ENCODE results near the gene CNOT6.

The CNOT6 gene

GRCh38 chr5:180603076-180603594, 109.0 kb downstream of the CNOT6 start:
- no peaks in the 10 kb centered on the region for H3K9me3 Mint-ChIP-seq
- no peak overlapping the region for H3K4me3 Mint-ChIP-seq
- H3K36me3 Mint-ChIP-seq (ENCODE audit: low read depth), result no peaks in the 10 kb centered on the region
- no peaks in the 10 kb centered on the region for H3K4me1 Mint-ChIP-seq (ENCODE audit: low read depth)
- no peak overlapping the region for H3K27ac Mint-ChIP-seq
- H3K27me3 Mint-ChIP-seq, result no peaks in the 10 kb centered on the region

- H3K27ac Mint-ChIP-seq, result no peak overlapping the region
Measured at GRCh38 chr5:180604271-180604670, 110.1 kb downstream of the CNOT6 start.

GRCh38 chr5:180605554-180606214, 111.5 kb downstream of the CNOT6 start:
- no peak overlapping the region for H3K4me3 Mint-ChIP-seq
- no peaks in the 10 kb centered on the region for H3K4me1 Mint-ChIP-seq (ENCODE audit: low read depth)
- no peaks in the 10 kb centered on the region for H3K9me3 Mint-ChIP-seq
- H3K27me3 Mint-ChIP-seq, result no peaks in the 10 kb centered on the region
- H3K27ac Mint-ChIP-seq, result no peak overlapping the region
- H3K36me3 Mint-ChIP-seq (ENCODE audit: low read depth), result no peaks in the 10 kb centered on the region

More at GRCh38 chr5:180604271-180604670, 110.1 kb downstream of the CNOT6 start:
- no peak overlapping the region for H3K4me3 Mint-ChIP-seq
- no peaks in the 10 kb centered on the region for H3K36me3 Mint-ChIP-seq (ENCODE audit: low read depth)
- H3K4me1 Mint-ChIP-seq (ENCODE audit: low read depth), result no peaks in the 10 kb centered on the region
- H3K9me3 Mint-ChIP-seq, result no peaks in the 10 kb centered on the region
- no peaks in the 10 kb centered on the region for H3K27me3 Mint-ChIP-seq

- H3K36me3 Mint-ChIP-seq (ENCODE audit: low read depth), result no peaks in the 10 kb centered on the region
- no peaks in the 10 kb centered on the region for H3K9me3 Mint-ChIP-seq
- H3K27ac Mint-ChIP-seq, result no peak overlapping the region
- H3K27me3 Mint-ChIP-seq, result no peaks in the 10 kb centered on the region
- no peak overlapping the region for H3K4me3 Mint-ChIP-seq
- H3K4me1 Mint-ChIP-seq (ENCODE audit: low read depth), result no peaks in the 10 kb centered on the region
Measured at GRCh38 chr5:180606215-180606785, 112.1 kb downstream of the CNOT6 start.

- no peaks in the 10 kb centered on the region for H3K27me3 Mint-ChIP-seq
- no peaks in the 10 kb centered on the region for H3K9me3 Mint-ChIP-seq
- H3K27ac Mint-ChIP-seq, result no peak overlapping the region
- H3K36me3 Mint-ChIP-seq (ENCODE audit: low read depth), result no peaks in the 10 kb centered on the region
- H3K4me1 Mint-ChIP-seq (ENCODE audit: low read depth), result no peaks in the 10 kb centered on the region
- no peak overlapping the region for H3K4me3 Mint-ChIP-seq
Measured at GRCh38 chr5:180607861-180608571, 113.8 kb downstream of the CNOT6 start.

- no peaks in the 10 kb centered on the region for H3K27me3 Mint-ChIP-seq
- no peak overlapping the region for H3K27ac Mint-ChIP-seq
- H3K36me3 Mint-ChIP-seq (ENCODE audit: low read depth), result no peaks in the 10 kb centered on the region
Measured at GRCh38 chr5:180608572-180609310, 114.6 kb downstream of the CNOT6 start.

GRCh38 chr5:180609386-180609785, 115.2 kb downstream of the CNOT6 start:
- Mint-ChIP-seq H3K9me3 (no peaks in the 10 kb centered on the region), H3K36me3 (ENCODE audit: low read depth) (no peaks in the 10 kb centered on the region), H3K27me3 (no peaks in the 10 kb centered on the region), H3K4me3 (no peak overlapping the region), H3K4me1 (ENCODE audit: low read depth) (no peaks in the 10 kb centered on the region), H3K27ac (no peak overlapping the region)

More at GRCh38 chr5:180608572-180609310, 114.6 kb downstream of the CNOT6 start:
- H3K4me3 Mint-ChIP-seq, result no peak overlapping the region
- no peaks in the 10 kb centered on the region for H3K9me3 Mint-ChIP-seq
- no peaks in the 10 kb centered on the region for H3K4me1 Mint-ChIP-seq (ENCODE audit: low read depth)

GRCh38 chr5:180609817-180610550, 115.8 kb downstream of the CNOT6 start:
- Mint-ChIP-seq H3K9me3 (no peaks in the 10 kb centered on the region), H3K27me3 (no peaks in the 10 kb centered on the region), H3K27ac (no peak overlapping the region), H3K36me3 (ENCODE audit: low read depth) (no peaks in the 10 kb centered on the region), H3K4me1 (ENCODE audit: low read depth) (no peaks in the 10 kb centered on the region), H3K4me3 (no peak overlapping the region)

- Mint-ChIP-seq H3K4me1 (ENCODE audit: low read depth) (no peaks in the 10 kb centered on the region), H3K4me3 (no peak overlapping the region), H3K36me3 (ENCODE audit: low read depth) (no peaks in the 10 kb centered on the region), H3K27me3 (no peaks in the 10 kb centered on the region), H3K27ac (no peak overlapping the region), H3K9me3 (no peaks in the 10 kb centered on the region)
Measured at GRCh38 chr5:180611140-180611850, 117.1 kb downstream of the CNOT6 start.

- Mint-ChIP-seq H3K4me3 (no peak overlapping the region), H3K27ac (no peak overlapping the region), H3K27me3 (no peaks in the 10 kb centered on the region), H3K36me3 (ENCODE audit: low read depth) (no peaks in the 10 kb centered on the region), H3K4me1 (ENCODE audit: low read depth) (no peaks in the 10 kb centered on the region), H3K9me3 (no peaks in the 10 kb centered on the region)
Measured at GRCh38 chr5:180612683-180613082, 118.5 kb downstream of the CNOT6 start.

- no peaks in the 10 kb centered on the region for H3K27me3 Mint-ChIP-seq
- no peaks in the 10 kb centered on the region for H3K9me3 Mint-ChIP-seq
- H3K4me1 Mint-ChIP-seq (ENCODE audit: low read depth), result no peaks in the 10 kb centered on the region
- H3K36me3 Mint-ChIP-seq (ENCODE audit: low read depth), result no peaks in the 10 kb centered on the region
- H3K27ac Mint-ChIP-seq, result no peak overlapping the region
- no peak overlapping the region for H3K4me3 Mint-ChIP-seq
Measured at GRCh38 chr5:180613188-180613813, 119.1 kb downstream of the CNOT6 start.

GRCh38 chr5:180613814-180614188, 119.6 kb downstream of the CNOT6 start:
- Mint-ChIP-seq H3K9me3 (no peaks in the 10 kb centered on the region), H3K4me1 (ENCODE audit: low read depth) (no peaks in the 10 kb centered on the region), H3K36me3 (ENCODE audit: low read depth) (no peaks in the 10 kb centered on the region), H3K27ac (no peak overlapping the region), H3K27me3 (no peaks in the 10 kb centered on the region), H3K4me3 (no peak overlapping the region)

- H3K27me3 Mint-ChIP-seq, result no peaks in the 10 kb centered on the region
- no peaks in the 10 kb centered on the region for H3K4me1 Mint-ChIP-seq (ENCODE audit: low read depth)
- H3K27ac Mint-ChIP-seq, result no peak overlapping the region
- H3K36me3 Mint-ChIP-seq (ENCODE audit: low read depth), result no peaks in the 10 kb centered on the region
- H3K9me3 Mint-ChIP-seq, result no peaks in the 10 kb centered on the region
- no peak overlapping the region for H3K4me3 Mint-ChIP-seq
Measured at GRCh38 chr5:180618487-180618828, 124.3 kb downstream of the CNOT6 start.

All from stimulated activated naive CD8-positive, alpha-beta T cell treated with anti-CD3 and anti-CD28 coated beads, Interleukin-15, Interleukin-2, amounts not matched to agents 100 ng/mL and 50 ng/mL, for 24 hours (primary cell).